IgD-negative memory B cell (primary cell): ENCODE results near the gene NKX1-1. TPM values are rescaled to one million over a fixed set of nuclear protein-coding genes. Genes with fewer than 3 reads are reported as not detected.

Experiments
- H3K27ac Mint-ChIP-seq, 3 donors: one replicate each; pipeline ENCODE4 v1.8.0; 2020 to 2022; ENCODE audit warnings: mild to moderate bottlenecking in 3 of 3, mixed read lengths in 3 of 3, moderate library complexity in 1 of 3
- H3K27me3 Mint-ChIP-seq: one replicate; pipeline ENCODE4 v1.8.0; 2021; ENCODE audit warnings: mixed read lengths
- H3K36me3 Mint-ChIP-seq: one replicate; pipeline ENCODE4 v1.8.0; 2020; ENCODE audit warnings: mild to moderate bottlenecking, mixed read lengths
- H3K4me1 Mint-ChIP-seq, 3 donors: one replicate each; pipeline ENCODE4 v1.8.0; 2020 to 2022; ENCODE audit warnings: mixed read lengths in 3 of 3, mild to moderate bottlenecking in 1 of 3
- H3K4me3 Mint-ChIP-seq, 4 donors: one replicate each; pipeline ENCODE4 v1.8.0; 2020 to 2022; ENCODE audit warnings: mild to moderate bottlenecking in 4 of 4, mixed read lengths in 4 of 4, moderate library complexity in 3 of 4
- H3K9me3 Mint-ChIP-seq, 3 donors: one replicate each; pipeline ENCODE4 v1.8.0; 2020 to 2021; ENCODE audit warnings: mixed read lengths in 3 of 3, mild to moderate bottlenecking in 1 of 3
- polyA plus RNA-seq: library from polyadenylated mRNA; unstranded; fragments of 300-500 nt; fragmentation: Illumina TruSeq; gene quantifications from one replicate; pipeline ENCODE4 v1.2.3, GENCODE V29; 2021

NKX1-1 gene
- polyA plus RNA-seq, 1 donor from 2014 or later: not detected

DNA sequence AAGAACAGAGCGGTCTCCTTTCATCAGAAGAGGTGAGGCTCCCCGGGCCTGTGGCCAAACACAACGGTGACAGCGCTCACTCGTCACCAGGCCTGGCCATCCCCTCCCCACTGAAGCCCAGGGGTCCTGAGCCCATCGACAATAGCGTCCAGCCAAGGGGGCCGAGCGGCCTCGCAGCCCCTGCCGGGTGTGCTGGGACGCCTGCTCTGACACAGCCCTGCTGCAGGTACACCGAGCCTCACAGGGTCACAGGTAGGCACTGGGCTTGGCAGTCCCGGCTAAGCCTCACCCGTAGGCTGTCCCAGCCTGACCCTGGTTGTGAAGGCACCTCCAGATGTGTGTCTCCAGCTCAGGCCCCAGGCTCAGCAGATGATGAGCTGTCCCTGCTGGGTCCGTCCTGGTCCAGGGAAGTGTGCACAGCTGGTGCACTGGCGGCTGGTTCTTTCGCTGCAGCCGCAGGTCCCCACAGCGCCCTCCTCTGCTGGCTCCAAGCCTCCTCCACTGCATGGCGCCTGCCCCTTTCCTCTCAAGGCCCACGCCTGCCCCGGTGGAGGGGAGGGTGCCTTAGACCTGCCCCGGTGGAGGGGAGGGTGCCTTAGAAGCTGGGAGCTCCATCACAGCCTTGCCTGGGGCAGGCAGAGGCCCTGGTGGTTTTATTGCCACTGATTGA, 37.7 kb downstream of the NKX1-1 start:
- no peaks in the 10 kb centered on the region for H3K27me3 Mint-ChIP-seq
- H3K4me1 Mint-ChIP-seq: no peaks in the 10 kb centered on the region
- no peaks in the 10 kb centered on the region for H3K9me3 Mint-ChIP-seq
- peaks cover 5% of the 10 kb centered on the region for H3K36me3 Mint-ChIP-seq
- H3K27ac Mint-ChIP-seq: no peak overlapping the region
- H3K4me3 Mint-ChIP-seq: no peak overlapping the region

- H3K36me3 Mint-ChIP-seq: peaks cover 5% of the 10 kb centered on the region
- H3K27me3 Mint-ChIP-seq: no peaks in the 10 kb centered on the region
- no peaks in the 10 kb centered on the region for H3K9me3 Mint-ChIP-seq
- H3K4me1 Mint-ChIP-seq: no peaks in the 10 kb centered on the region
- no peak overlapping the region for H3K4me3 Mint-ChIP-seq
- H3K27ac Mint-ChIP-seq: no peak overlapping the region
Observed at GRCh38 chr4:1367936-1368289, 38.3 kb downstream of the NKX1-1 start.

GRCh38 chr4:1367230-1367935, 38.9 kb downstream of the NKX1-1 start:
- Mint-ChIP-seq H3K27me3 (no peaks in the 10 kb centered on the region), H3K36me3 (peaks cover 4% of the 10 kb centered on the region), H3K9me3 (no peaks in the 10 kb centered on the region), H3K4me1 (no peaks in the 10 kb centered on the region), H3K27ac (peak overlapping the region in 1 of 3 donors; percentile 67), H3K4me3 (no peak overlapping the region)

GRCh38 chr4:1366371-1367229, 39.6 kb downstream of the NKX1-1 start:
- H3K4me1 Mint-ChIP-seq: no peaks in the 10 kb centered on the region
- no peaks in the 10 kb centered on the region for H3K9me3 Mint-ChIP-seq
- H3K4me3 Mint-ChIP-seq: no peak overlapping the region
- H3K27me3 Mint-ChIP-seq: no peaks in the 10 kb centered on the region
- no peak overlapping the region for H3K27ac Mint-ChIP-seq
- peaks cover 4% of the 10 kb centered on the region for H3K36me3 Mint-ChIP-seq

DNA sequence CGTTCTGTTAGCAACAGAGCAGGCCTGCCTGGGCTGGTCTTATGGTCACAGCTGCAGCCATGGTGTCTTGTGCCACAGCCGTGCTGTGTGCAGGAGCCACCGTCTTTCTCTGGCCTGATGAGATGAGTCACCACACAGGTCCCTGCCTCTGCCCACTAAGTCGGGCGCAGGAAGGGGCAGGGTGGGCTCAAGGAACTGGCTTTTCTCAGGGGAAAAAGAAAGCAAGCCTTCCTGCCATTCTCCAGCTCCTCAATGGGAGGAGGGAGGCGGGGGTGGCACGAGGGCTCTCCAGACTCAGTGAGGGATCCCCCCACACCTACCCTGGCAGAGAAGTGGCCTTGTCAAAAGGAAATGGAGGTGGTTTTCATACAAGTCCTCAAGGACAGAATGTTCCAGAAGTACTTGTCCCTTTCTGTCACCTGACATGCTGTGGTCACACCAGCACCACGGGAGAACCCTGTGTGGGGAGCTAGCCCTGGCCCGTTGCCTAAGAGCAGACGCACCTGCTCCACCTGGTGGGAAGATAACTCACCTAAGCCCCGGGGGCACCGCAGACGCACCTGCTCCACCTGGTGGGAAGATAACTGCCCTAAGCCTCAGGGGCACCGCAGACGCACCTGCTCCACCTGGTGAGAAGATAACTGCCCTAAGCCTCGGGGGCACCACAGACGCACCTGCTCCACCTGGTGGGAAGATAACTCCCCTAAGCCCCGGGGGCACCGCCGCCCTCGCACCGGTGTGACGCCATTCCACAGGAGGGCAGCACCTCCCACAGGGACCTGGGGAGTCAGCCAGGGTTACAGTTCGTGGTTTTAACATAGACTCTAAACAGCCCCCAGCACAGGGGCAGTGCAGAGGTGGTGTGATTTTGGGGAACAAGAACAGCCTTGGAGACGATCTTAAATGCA, 40.7 kb downstream of the NKX1-1 start:
- Mint-ChIP-seq H3K4me3 (no peak overlapping the region), H3K27ac (no peak overlapping the region), H3K4me1 (no peaks in the 10 kb centered on the region), H3K36me3 (peaks cover 1% of the 10 kb centered on the region), H3K9me3 (no peaks in the 10 kb centered on the region), H3K27me3 (no peaks in the 10 kb centered on the region)

GRCh38 chr4:1364748-1365147, 41.5 kb downstream of the NKX1-1 start:
- Mint-ChIP-seq H3K9me3 (no peaks in the 10 kb centered on the region), H3K4me3 (no peak overlapping the region), H3K27me3 (no peaks in the 10 kb centered on the region), H3K4me1 (no peaks in the 10 kb centered on the region), H3K36me3 (peaks cover 1% of the 10 kb centered on the region), H3K27ac (no peak overlapping the region)

DNA sequence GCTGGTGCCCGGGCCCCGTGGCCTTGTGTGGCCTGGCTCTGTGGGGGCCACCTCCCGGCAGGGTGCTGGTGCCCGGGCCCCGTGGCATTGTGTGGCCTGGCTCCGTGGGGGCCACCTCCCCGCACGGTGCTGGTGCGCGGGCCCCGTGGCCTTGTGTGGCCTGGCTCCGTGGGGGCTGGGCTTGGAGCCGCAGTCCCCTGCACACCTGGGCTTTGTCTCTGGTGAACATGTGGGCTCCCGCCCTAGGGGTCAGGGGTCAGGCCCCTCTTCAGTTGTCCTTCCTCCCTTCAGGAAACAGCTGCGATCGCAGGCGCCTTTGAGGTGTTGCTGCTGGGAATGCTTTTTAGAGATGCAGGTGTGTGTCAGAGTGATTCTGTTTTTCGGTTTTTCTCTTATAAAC, 42.0 kb downstream of the NKX1-1 start:
- H3K4me3 Mint-ChIP-seq: no peak overlapping the region
- no peak overlapping the region for H3K27ac Mint-ChIP-seq
- H3K9me3 Mint-ChIP-seq: no peaks in the 10 kb centered on the region
- H3K27me3 Mint-ChIP-seq: no peaks in the 10 kb centered on the region
- peaks cover 1% of the 10 kb centered on the region for H3K36me3 Mint-ChIP-seq
- no peaks in the 10 kb centered on the region for H3K4me1 Mint-ChIP-seq

- H3K4me3 Mint-ChIP-seq: no peak overlapping the region
- H3K9me3 Mint-ChIP-seq: no peaks in the 10 kb centered on the region
- no peaks in the 10 kb centered on the region for H3K4me1 Mint-ChIP-seq
- H3K27me3 Mint-ChIP-seq: no peaks in the 10 kb centered on the region
- H3K27ac Mint-ChIP-seq: no peak overlapping the region
- H3K36me3 Mint-ChIP-seq: peaks cover 1% of the 10 kb centered on the region
Observed at GRCh38 chr4:1363513-1363912, 42.7 kb downstream of the NKX1-1 start.

GRCh38 chr4:1362521-1362920, 43.7 kb downstream of the NKX1-1 start:
- Mint-ChIP-seq H3K27me3 (no peaks in the 10 kb centered on the region), H3K4me1 (no peaks in the 10 kb centered on the region), H3K4me3 (no peak overlapping the region), H3K9me3 (no peaks in the 10 kb centered on the region), H3K36me3 (peaks cover 1% of the 10 kb centered on the region), H3K27ac (no peak overlapping the region)

DNA sequence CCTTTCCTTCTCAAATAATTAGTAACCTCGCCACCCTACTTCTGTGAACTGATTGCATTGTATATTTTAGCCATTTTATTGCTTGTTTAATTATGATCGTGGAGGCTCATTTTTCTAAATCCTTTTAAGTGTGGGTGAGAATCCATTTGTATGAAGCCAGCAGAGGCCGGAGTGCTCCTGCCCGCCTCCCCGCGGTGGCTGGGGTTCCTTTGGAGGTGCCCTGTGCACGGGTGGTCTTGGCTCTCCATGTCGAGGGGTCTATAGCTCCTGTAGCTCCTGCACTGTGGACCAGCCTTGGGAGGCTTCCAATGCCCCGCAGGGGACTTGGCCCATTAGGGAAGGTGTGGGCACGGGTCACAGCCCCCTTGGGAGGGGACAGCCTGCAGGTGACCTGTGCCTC, 44.2 kb downstream of the NKX1-1 start:
- Mint-ChIP-seq H3K9me3 (no peaks in the 10 kb centered on the region), H3K4me3 (no peak overlapping the region), H3K27ac (peak overlapping the region in 2 of 3 donors; percentile 10 to 56), H3K4me1 (no peaks in the 10 kb centered on the region), H3K27me3 (no peaks in the 10 kb centered on the region), H3K36me3 (peaks cover 1% of the 10 kb centered on the region)

DNA sequence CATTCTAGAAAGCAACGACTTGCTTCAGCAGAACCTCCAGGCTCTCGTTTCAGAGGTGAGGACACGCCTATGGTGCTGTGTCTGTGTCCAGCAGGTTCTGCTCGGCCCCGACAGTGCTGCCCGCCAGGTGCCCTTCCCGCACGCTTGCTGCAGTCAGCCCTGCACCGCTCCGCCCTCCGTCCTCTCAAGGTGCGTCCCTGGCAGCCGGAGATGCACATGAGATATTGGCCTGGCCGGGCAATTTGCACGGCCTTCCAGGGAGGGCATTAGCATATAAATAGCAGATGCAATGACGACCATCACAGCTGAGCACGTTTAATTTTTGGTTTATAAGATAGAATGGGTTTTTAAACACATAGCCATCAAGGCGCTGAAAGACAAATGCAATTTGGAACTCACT, 44.8 kb downstream of the NKX1-1 start:
- no peak overlapping the region for H3K27ac Mint-ChIP-seq
- no peaks in the 10 kb centered on the region for H3K27me3 Mint-ChIP-seq
- peaks cover under 1% of the 10 kb centered on the region for H3K36me3 Mint-ChIP-seq
- no peaks in the 10 kb centered on the region for H3K4me1 Mint-ChIP-seq
- H3K9me3 Mint-ChIP-seq: no peaks in the 10 kb centered on the region
- H3K4me3 Mint-ChIP-seq: no peak overlapping the region

- Mint-ChIP-seq H3K27ac (no peak overlapping the region), H3K27me3 (no peaks in the 10 kb centered on the region), H3K9me3 (no peaks in the 10 kb centered on the region), H3K36me3 (no peaks in the 10 kb centered on the region), H3K4me3 (no peak overlapping the region), H3K4me1 (no peaks in the 10 kb centered on the region)
Observed at GRCh38 chr4:1360423-1361283, 45.6 kb downstream of the NKX1-1 start.

DNA sequence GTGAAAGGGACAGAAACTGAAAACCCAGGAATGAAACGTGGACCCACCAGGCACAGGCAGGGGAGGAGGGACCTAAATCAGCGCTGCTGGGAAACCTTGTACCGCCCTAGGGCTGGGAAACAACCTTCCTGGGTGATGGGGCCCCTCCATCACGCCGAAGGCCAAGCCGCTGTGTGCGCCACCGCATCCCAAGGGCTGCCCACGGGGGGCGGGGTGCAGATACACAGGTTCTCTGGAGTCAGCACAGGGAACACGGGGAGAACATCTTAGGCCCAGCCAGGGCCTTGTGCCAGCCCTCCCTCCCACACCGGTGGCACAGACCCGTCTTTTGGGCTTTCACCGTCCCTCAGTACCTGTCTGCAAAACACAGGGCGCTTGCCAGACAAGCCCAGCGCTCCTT, 46.3 kb downstream of the NKX1-1 start:
- Mint-ChIP-seq H3K4me1 (no peaks in the 10 kb centered on the region), H3K36me3 (no peaks in the 10 kb centered on the region), H3K27me3 (no peaks in the 10 kb centered on the region), H3K27ac (no peak overlapping the region), H3K4me3 (no peak overlapping the region), H3K9me3 (no peaks in the 10 kb centered on the region)

GRCh38 chr4:1359144-1359501, 47.1 kb downstream of the NKX1-1 start:
- Mint-ChIP-seq H3K36me3 (no peaks in the 10 kb centered on the region), H3K9me3 (no peaks in the 10 kb centered on the region), H3K4me3 (no peak overlapping the region), H3K27ac (no peak overlapping the region), H3K4me1 (no peaks in the 10 kb centered on the region), H3K27me3 (no peaks in the 10 kb centered on the region)
